ENCODE data around the gene IFI27. TPM values are rescaled to one million over a fixed set of nuclear protein-coding genes. Genes with fewer than 3 reads are reported as not detected.
A peak's percentile ranks its signal among the peaks of the same experiment; 100 is the strongest.

The IFI27 gene
- total and polyA plus RNA-seq, 9 of the 15 experiments (the other 6 are each of a cell fraction or from before 2014, with no cell fraction given), result 0.19 to 3.4 (median 1.4) TPM; not detected in 1

DNA sequence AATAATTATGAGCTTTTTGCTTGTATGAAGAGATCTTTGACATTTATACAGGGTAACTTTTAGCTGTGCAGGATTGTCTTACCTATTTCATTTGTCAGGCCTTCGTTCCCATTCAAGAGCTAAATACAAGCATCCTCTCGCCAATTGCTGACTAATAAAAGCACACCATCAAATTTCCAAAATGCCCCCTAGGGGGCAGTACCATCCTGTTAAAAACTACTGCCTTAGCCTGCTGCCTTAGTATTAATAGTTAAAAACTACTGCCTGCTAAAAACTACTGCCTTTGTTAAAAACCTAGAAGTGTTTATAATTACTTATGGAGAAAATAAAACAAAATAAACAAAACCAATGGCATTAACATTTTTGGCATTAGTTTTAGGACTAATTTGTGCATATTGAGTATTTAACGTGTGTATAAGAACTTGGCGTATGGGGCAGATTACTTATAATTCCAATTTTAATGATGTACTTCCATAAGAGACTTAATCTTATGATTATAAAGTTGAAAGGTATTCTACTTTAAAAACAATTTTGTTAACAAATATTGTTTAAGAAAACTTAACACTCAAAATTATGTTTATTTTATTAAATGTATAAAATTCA lies 21.9 kb downstream of the IFI27 start (continued):
- TF ChIP-seq, protein P1, sequence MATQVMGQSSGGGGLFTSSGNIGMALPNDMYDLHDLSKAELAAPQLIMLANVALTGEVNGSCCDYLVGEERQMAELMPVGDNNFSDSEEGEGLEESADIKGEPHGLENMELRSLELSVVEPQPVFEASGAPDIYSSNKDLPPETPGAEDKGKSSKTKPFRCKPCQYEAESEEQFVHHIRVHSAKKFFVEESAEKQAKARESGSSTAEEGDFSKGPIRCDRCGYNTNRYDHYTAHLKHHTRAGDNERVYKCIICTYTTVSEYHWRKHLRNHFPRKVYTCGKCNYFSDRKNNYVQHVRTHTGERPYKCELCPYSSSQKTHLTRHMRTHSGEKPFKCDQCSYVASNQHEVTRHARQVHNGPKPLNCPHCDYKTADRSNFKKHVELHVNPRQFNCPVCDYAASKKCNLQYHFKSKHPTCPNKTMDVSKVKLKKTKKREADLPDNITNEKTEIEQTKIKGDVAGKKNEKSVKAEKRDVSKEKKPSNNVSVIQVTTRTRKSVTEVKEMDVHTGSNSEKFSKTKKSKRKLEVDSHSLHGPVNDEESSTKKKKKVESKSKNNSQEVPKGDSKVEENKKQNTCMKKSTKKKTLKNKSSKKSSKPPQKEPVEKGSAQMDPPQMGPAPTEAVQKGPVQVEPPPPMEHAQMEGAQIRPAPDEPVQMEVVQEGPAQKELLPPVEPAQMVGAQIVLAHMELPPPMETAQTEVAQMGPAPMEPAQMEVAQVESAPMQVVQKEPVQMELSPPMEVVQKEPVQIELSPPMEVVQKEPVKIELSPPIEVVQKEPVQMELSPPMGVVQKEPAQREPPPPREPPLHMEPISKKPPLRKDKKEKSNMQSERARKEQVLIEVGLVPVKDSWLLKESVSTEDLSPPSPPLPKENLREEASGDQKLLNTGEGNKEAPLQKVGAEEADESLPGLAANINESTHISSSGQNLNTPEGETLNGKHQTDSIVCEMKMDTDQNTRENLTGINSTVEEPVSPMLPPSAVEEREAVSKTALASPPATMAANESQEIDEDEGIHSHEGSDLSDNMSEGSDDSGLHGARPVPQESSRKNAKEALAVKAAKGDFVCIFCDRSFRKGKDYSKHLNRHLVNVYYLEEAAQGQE (IDR thresholded peaks at IDR 0.05; ENCODE audit: borderline replicate concordance), result peak; percentile 17; the same call in 1 of the 2 replicates
- TF ChIP-seq, protein P1 (CRISPR knock-in tag; IDR thresholded peaks at IDR 0.05; ENCODE audit: low read depth), result no peak
- TF ChIP-seq ZNF197 (CRISPR knock-in tag; IDR thresholded peaks at IDR 0.05; ENCODE audit: low read depth), result no peak
- TF ChIP-seq, protein P2, sequence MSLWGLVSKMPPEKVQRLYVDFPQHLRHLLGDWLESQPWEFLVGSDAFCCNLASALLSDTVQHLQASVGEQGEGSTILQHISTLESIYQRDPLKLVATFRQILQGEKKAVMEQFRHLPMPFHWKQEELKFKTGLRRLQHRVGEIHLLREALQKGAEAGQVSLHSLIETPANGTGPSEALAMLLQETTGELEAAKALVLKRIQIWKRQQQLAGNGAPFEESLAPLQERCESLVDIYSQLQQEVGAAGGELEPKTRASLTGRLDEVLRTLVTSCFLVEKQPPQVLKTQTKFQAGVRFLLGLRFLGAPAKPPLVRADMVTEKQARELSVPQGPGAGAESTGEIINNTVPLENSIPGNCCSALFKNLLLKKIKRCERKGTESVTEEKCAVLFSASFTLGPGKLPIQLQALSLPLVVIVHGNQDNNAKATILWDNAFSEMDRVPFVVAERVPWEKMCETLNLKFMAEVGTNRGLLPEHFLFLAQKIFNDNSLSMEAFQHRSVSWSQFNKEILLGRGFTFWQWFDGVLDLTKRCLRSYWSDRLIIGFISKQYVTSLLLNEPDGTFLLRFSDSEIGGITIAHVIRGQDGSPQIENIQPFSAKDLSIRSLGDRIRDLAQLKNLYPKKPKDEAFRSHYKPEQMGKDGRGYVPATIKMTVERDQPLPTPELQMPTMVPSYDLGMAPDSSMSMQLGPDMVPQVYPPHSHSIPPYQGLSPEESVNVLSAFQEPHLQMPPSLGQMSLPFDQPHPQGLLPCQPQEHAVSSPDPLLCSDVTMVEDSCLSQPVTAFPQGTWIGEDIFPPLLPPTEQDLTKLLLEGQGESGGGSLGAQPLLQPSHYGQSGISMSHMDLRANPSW (CRISPR knock-in tag; IDR thresholded peaks at IDR 0.05), result no peak
